GM12878 (cell line): ENCODE results near the gene MTTP. TPM values are rescaled to one million over a fixed set of nuclear protein-coding genes. Genes with fewer than 3 reads are reported as not detected.

Source experiments
- ATAC-seq: fragments of 200-7000 bp; cut with Tn5 transposase; 3 replicates; pipeline ENCODE4 v1.9.1; 2020; ENCODE audit warnings: mild to moderate bottlenecking, moderate library complexity
- BruUV-seq: library from RNA; stranded (reverse); fragments of 400-500 nt; replicated peaks from 2 replicates; lab custom pipeline; 2021; lab: Mats Ljungman, UMichigan
- CTCF ChIA-PET: fragments of 300-600 bp; sonication (Branson Sonifier 250); formaldehyde crosslinking; extraction: SDS; loops from one replicate; lab custom pipeline; 2021; ENCODE audit warnings: inconsistent platforms; lab: Yijun Ruan, JAX
- POLR2A ChIA-PET: fragments of 350-600 bp; formaldehyde crosslinking; extraction: SDS; loops from one replicate; lab custom pipeline; 2021; ENCODE audit warnings: inconsistent platforms; lab: Charles Lee
- RAD21 ChIA-PET: fragments of 300-600 bp; sonication (Branson Sonifier 250); formaldehyde crosslinking; loops from one replicate; lab custom pipeline; 2023; ENCODE audit warnings: antibody characterized with exemption; ENCODE audit not compliant: unreplicated experiment; lab: Charles Lee
- SMC1A ChIA-PET: fragments of 300-600 bp; sonication (Branson Sonifier 250); formaldehyde crosslinking; loops from one replicate; lab custom pipeline; 2023; ENCODE audit not compliant: unreplicated experiment, uncharacterized antibody; lab: Charles Lee
- DNase-seq: peaks from one replicate; pipeline ENCODE4 v3.0.0-alpha.2; 2011; ENCODE audit warnings: low read depth, low spot score
- FAIRE-seq: peaks from 3 replicates; lab custom pipeline; 2011; peaks lifted over from hg19 to GRCh38; lab: Jason Lieb, UNC
- H2AFZ ChIP-seq: 2 replicates; pipeline ENCODE4 v1.6.0; 2011; ENCODE audit warnings: low read depth, low read length, control low read depth; ENCODE audit not compliant: control insufficient read depth
- H3K27ac ChIP-seq: 2 replicates; pipeline ENCODE4 v1.5.1; 2011; ENCODE audit warnings: control low read depth; ENCODE audit not compliant: control insufficient read depth, insufficient read depth
- H3K27me3 ChIP-seq, 2 experiments: replicated peaks in 1 of 2; 2 replicates each; pipeline versions ENCODE4 v1.6.0 to v1.6.1; 2011; ENCODE audit warnings: low read length in 1 of 2; ENCODE audit not compliant: control insufficient read depth in 2 of 2, insufficient read depth in 2 of 2
- H3K36me3 ChIP-seq, 2 experiments: 2 replicates each; pipeline ENCODE4 v1.5.1; 2011; ENCODE audit warnings: low read length in 1 of 2; ENCODE audit not compliant: control insufficient read depth in 2 of 2, insufficient read depth in 2 of 2
- H3K4me1 ChIP-seq: 2 replicates; pipeline ENCODE4 v1.6.1; 2011; ENCODE audit warnings: mild to moderate bottlenecking, low read length, moderate library complexity, mixed read lengths; ENCODE audit not compliant: control insufficient read depth, insufficient read depth
- H3K4me2 ChIP-seq: 2 replicates; pipeline ENCODE4 v1.6.0; 2011; ENCODE audit warnings: control low read depth; ENCODE audit not compliant: control insufficient read depth, insufficient read depth
- H3K4me3 ChIP-seq: fragments of 200-600 bp; sonication (generic); 2 replicates; pipeline ENCODE4 v1.5.1; 2016
- H3K79me2 ChIP-seq: 2 replicates; pipeline ENCODE4 v1.6.0; 2011; ENCODE audit warnings: low read length; ENCODE audit not compliant: control insufficient read depth, insufficient read depth
- H3K9ac ChIP-seq: 2 replicates; pipeline ENCODE4 v1.8.0; 2011; ENCODE audit warnings: low read length, control low read depth, mixed read lengths; ENCODE audit not compliant: control insufficient read depth, insufficient read depth
- H3K9me3 ChIP-seq: replicated peaks from 3 replicates; pipeline ENCODE4 v1.5.1; 2011; ENCODE audit warnings: mild to moderate bottlenecking, low read length; ENCODE audit not compliant: control insufficient read depth, insufficient read depth
- H4K20me1 ChIP-seq: 2 replicates; pipeline ENCODE4 v1.6.0; 2011; ENCODE audit not compliant: control insufficient read depth, insufficient read depth
- BACH1 ChIP-seq: fragments of 450-650 bp; IDR thresholded peaks from 2 replicates; pipeline ENCODE4 v1.6.1; 2017; ENCODE audit warnings: mild to moderate bottlenecking, borderline replicate concordance
- CBFB ChIP-seq: IDR thresholded peaks from 2 replicates; pipeline ENCODE4 v1.6.1; 2016; ENCODE audit warnings: antibody characterized with exemption, low read depth
- EP300 ChIP-seq, 2 experiments: fragments of 150-350 bp in 1 of 2; IDR thresholded peaks; 2 replicates each; pipeline ENCODE4 v1.6.1; 2011 to 2012; ENCODE audit warnings: low read depth in 2 of 2, low read length in 2 of 2, borderline replicate concordance in 1 of 2, improper control_type of control experiment in 1 of 2, inconsistent platforms in 1 of 2; ENCODE audit not compliant: control insufficient read depth in 1 of 2
- HCFC1 ChIP-seq: fragments of 150-350 bp; IDR thresholded peaks from 2 replicates; pipeline ENCODE4 v1.6.1; 2014; ENCODE audit warnings: low read length
- NBN ChIP-seq: fragments of 450-650 bp; IDR thresholded peaks from 2 replicates; pipeline ENCODE4 v1.6.1; 2016
- NFIC ChIP-seq: IDR thresholded peaks from 2 replicates; pipeline ENCODE4 v1.6.1; 2012; ENCODE audit warnings: low read depth, mild to moderate bottlenecking, inconsistent platforms, low read length, moderate library complexity
- NKRF ChIP-seq: fragments of 450-650 bp; conservative IDR thresholded peaks from 2 replicates; pipeline ENCODE4 v1.6.1; 2017; ENCODE audit warnings: mild to moderate bottlenecking, moderate library complexity
- NR2C2 ChIP-seq: IDR thresholded peaks from 2 replicates; pipeline ENCODE4 v1.6.1; 2011; ENCODE audit warnings: borderline replicate concordance, low read depth; ENCODE audit not compliant: control insufficient read depth, insufficient read length
- NR2F1 ChIP-seq: fragments of 450-650 bp; conservative IDR thresholded peaks from 2 replicates; pipeline ENCODE4 v1.6.1; 2017; ENCODE audit warnings: mild to moderate bottlenecking
- RAD21 ChIP-seq: IDR thresholded peaks from 2 replicates; pipeline ENCODE4 v1.6.1; 2011; ENCODE audit warnings: mild to moderate bottlenecking, low read depth, low read length, moderate library complexity; ENCODE audit not compliant: insufficient read depth
- RFX5 ChIP-seq: IDR thresholded peaks from 2 replicates; pipeline ENCODE4 v1.6.1; 2011; ENCODE audit warnings: low read depth, low read length, improper control_type of control experiment
- SREBF1 ChIP-seq: IDR thresholded peaks from 2 replicates; pipeline ENCODE4 v1.6.1; 2012; ENCODE audit warnings: mild to moderate bottlenecking, low read length
- STAT1 ChIP-seq: fragments of 450-650 bp; conservative IDR thresholded peaks from 2 replicates; pipeline ENCODE4 v1.6.1; 2014; ENCODE audit warnings: antibody characterized with exemption, mild to moderate bottlenecking
- SUZ12 ChIP-seq: fragments of 200-600 bp; sonication (generic); IDR thresholded peaks from one replicate; pipeline ENCODE4 v1.6.1; 2018; ENCODE audit warnings: antibody characterized with exemption, mild to moderate bottlenecking; ENCODE audit not compliant: unreplicated experiment
- TARDBP ChIP-seq: IDR thresholded peaks from 2 replicates; pipeline ENCODE4 v1.6.1; 2016; ENCODE audit warnings: borderline replicate concordance
- TCF3 ChIP-seq: IDR thresholded peaks from 2 replicates; pipeline ENCODE4 v1.6.1; 2012; ENCODE audit warnings: low read depth, mild to moderate bottlenecking, low read length, borderline replicate concordance; ENCODE audit not compliant: insufficient read depth
- TCF7 ChIP-seq: IDR thresholded peaks from 2 replicates; pipeline ENCODE4 v1.6.1; 2014; ENCODE audit warnings: antibody characterized with exemption, borderline replicate concordance
- WGBS: methylation state at CpG from one replicate; pipeline ENCODE4 v1.1.6; 2016; ENCODE audit warnings: low lambda C conversion rate; ENCODE audit not compliant: insufficient replicate concordance, insufficient coverage; ENCODE audit errors: missing lambda C conversion rate; 5-methylcytosine and 5-hydroxymethylcytosine counted together
- in situ Hi-C: fragments of 300-500 bp; cut with MboI; formaldehyde crosslinking; loops from 9 replicates; pipeline ENCODE4 v1.14.3; 2018; ENCODE audit warnings: mixed read lengths
- intact Hi-C: fragments of 100-400 bp; cut with micrococcal nuclease; formaldehyde crosslinking; loops from one replicate; pipeline ENCODE4 v1.14.2; 2022; ENCODE audit not compliant: unreplicated experiment
- polyA plus RNA-seq, 11 experiments: library from polyadenylated mRNA; depleted of rRNA in 4 of 11; unstranded in 6 of 11; stranded (reverse) in 5 of 11; fragments of >200 nt; fragmentation: Nextera tagmentation in 4 of 11; fragmentation: Illumina TruSeq in 1 of 11; extraction: Ambion mirVana in 4 of 11; extraction: Trizol in 1 of 11; gene quantifications; 1 replicate in 1 of 11; 2 replicates in 10 of 11; pipeline versions ENCODE4 v1.2.1 to v1.2.3, GENCODE V29; 2011 to 2016; ENCODE audit warnings: inconsistent platforms in 2 of 11, missing spikeins in 2 of 11, low read depth in 1 of 11
- total RNA-seq, 4 experiments: library from RNA; depleted of rRNA in 3 of 4; stranded (reverse); fragments of >200 nt in 3 of 4; fragmentation: Illumina TruSeq in 1 of 4; extraction: Trizol in 1 of 4; gene quantifications; 2 replicates each; pipeline versions ENCODE4 v1.2.1 to v1.2.3, GENCODE V29; 2013 to 2021
- TF ChIP-seq, protein P1 (sequence below): fragments of 450-650 bp; IDR thresholded peaks from 2 replicates; pipeline ENCODE4 v1.6.1; 2017; ENCODE audit warnings: borderline replicate concordance
- TF ChIP-seq, protein P2 (sequence below): IDR thresholded peaks from 2 replicates; pipeline ENCODE4 v1.6.1; 2011; ENCODE audit warnings: low read depth, low read length, improper control_type of control experiment, borderline replicate concordance
- TF ChIP-seq, protein P3 (sequence below): fragments of 450-650 bp; IDR thresholded peaks from 2 replicates; pipeline ENCODE4 v1.6.1; 2016; ENCODE audit warnings: mild to moderate bottlenecking

Gene MTTP
- total and polyA plus RNA-seq, 10 of the 15 experiments (the other 5 are each of a cell fraction or from before 2014, with no cell fraction given), result 0.08 to 2.2 (median 0.21) TPM; not detected in 1

DNA sequence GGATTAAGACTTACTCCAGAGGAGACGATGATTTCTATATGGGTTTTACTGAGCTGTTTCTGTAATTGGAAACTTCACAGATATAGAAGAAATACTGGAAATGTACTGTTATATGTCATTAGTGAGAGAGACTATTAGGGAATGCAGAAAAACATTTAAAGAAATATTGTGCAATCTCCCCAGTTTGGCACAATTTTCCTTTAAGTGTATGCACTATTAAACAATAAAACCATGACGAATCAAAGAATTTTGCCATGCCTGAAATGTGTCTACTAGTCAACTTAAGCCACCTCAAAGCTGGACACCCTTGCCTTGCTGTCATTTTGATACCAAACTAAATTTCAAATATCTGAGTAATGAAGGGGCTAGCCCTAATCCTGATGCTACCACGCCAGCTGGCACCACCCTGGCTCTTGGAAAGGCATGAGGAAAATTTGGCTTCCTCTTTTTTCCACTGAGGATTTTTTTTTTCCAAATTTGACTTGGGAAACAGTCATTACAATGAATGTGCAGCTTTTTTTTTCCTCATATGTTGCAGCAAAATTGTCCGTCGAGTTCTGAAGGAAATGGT is 36.1 kb downstream of the MTTP start (continued):
- TF ChIP-seq, protein P1, sequence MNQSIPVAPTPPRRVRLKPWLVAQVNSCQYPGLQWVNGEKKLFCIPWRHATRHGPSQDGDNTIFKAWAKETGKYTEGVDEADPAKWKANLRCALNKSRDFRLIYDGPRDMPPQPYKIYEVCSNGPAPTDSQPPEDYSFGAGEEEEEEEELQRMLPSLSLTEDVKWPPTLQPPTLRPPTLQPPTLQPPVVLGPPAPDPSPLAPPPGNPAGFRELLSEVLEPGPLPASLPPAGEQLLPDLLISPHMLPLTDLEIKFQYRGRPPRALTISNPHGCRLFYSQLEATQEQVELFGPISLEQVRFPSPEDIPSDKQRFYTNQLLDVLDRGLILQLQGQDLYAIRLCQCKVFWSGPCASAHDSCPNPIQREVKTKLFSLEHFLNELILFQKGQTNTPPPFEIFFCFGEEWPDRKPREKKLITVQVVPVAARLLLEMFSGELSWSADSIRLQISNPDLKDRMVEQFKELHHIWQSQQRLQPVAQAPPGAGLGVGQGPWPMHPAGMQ, result no peak
- TF ChIP-seq RAD21 (no peak), NKRF (no peak), EP300 (IDR thresholded peaks at IDR 0.05; ENCODE audit: borderline replicate concordance in 1 of 2, control insufficient read depth in 1 of 2, low read depth in 2 of 2, low read length in 2 of 2) (no peak), NBN (no peak)
- TF ChIP-seq, protein P2, sequence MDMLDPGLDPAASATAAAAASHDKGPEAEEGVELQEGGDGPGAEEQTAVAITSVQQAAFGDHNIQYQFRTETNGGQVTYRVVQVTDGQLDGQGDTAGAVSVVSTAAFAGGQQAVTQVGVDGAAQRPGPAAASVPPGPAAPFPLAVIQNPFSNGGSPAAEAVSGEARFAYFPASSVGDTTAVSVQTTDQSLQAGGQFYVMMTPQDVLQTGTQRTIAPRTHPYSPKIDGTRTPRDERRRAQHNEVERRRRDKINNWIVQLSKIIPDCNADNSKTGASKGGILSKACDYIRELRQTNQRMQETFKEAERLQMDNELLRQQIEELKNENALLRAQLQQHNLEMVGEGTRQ, result no peak

DNA sequence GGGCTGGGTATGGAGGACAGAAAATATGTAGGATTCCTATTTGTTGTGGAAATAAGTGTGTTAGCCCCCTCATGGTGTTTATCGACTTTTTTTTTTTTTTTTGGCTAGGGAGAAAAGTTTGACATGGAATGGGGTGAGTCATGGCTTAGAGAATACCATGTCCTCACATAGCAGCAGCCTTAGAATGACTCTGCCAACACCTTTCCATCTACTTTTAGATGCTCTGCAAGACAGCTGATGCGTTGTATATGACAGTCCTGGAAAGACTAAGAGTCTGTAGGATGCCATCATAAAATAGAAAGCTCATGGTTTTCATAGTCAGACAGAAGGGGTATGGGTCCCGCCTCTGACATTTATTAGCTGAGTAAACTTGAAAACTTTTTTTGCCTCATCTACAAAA is 37.7 kb downstream of the MTTP start:
- H3K4me1 ChIP-seq, result no peaks in the 10 kb centered on the region
- RAD21 ChIA-PET, result interaction anchor here (1.4 kb wide), 1 partner anchor 196 kb away, joined by 6 read pairs; no protein-coding TSS in a partner anchor
- no peak overlapping the region for H2AFZ ChIP-seq
- H3K27me3 ChIP-seq, result no peaks in the 10 kb centered on the region
- no peak overlapping the region for H3K9ac ChIP-seq
- SMC1A ChIA-PET, result interaction anchor here (0.6 to 1.7 kb wide), 4 partner anchors 18 to 273 kb away, joined by 3 to 7 read pairs (median 4); no protein-coding TSS in a partner anchor
- no peaks in the 10 kb centered on the region for H4K20me1 ChIP-seq
- H3K4me2 ChIP-seq, result no peak overlapping the region
- CTCF ChIA-PET, result interaction anchor here (0.7 to 4.3 kb wide), 4 partner anchors 18 to 199 kb away, joined by 3 to 19 read pairs (median 5); partner anchors contain the start of gene TRMT10A
- 11% methylated on average over 3 of the region's 3 CpGs for WGBS
- DNase-seq (no peak), ATAC-seq (no peak), FAIRE-seq (no peak)
- no peak overlapping the region for H3K4me3 ChIP-seq
- POLR2A ChIA-PET, result no interaction called here
- in situ Hi-C loops, result no loop called here
- no peaks in the 10 kb centered on the region for H3K9me3 ChIP-seq
- intact Hi-C loops, result no loop called here
- BruUV-seq, result no TSS peak
- H3K27ac ChIP-seq, result no peak overlapping the region
- H3K79me2 ChIP-seq, result no peaks in the 10 kb centered on the region
- no peaks in the 10 kb centered on the region for H3K36me3 ChIP-seq
- TF ChIP-seq NR2C2 (no peak), TARDBP (no peak), NR2F1 (no peak), BACH1 (no peak), RFX5 (no peak), SUZ12 (no peak), TCF3 (no peak), CBFB (no peak), NFIC (no peak), HCFC1 (no peak), SREBF1 (no peak), STAT1 (no peak), TCF7 (no peak)
- TF ChIP-seq, protein P3, sequence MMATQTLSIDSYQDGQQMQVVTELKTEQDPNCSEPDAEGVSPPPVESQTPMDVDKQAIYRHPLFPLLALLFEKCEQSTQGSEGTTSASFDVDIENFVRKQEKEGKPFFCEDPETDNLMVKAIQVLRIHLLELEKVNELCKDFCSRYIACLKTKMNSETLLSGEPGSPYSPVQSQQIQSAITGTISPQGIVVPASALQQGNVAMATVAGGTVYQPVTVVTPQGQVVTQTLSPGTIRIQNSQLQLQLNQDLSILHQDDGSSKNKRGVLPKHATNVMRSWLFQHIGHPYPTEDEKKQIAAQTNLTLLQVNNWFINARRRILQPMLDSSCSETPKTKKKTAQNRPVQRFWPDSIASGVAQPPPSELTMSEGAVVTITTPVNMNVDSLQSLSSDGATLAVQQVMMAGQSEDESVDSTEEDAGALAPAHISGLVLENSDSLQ, result no peak
